Posterior vena cava (tissue), 2 donors: ENCODE measurements around the gene TRPV3. TPM values are rescaled to one million over a fixed set of nuclear protein-coding genes. Genes with fewer than 3 reads are reported as not detected.
"Not testable (repeated sequence)": the region's sequence is repeated elsewhere in the genome, so short reads cannot be mapped to it uniquely, and the experiment has no call there.

Source experiments
- DNase-seq: peaks from one replicate; pipeline ENCODE4 v3.0.0-alpha.2; 2020; ENCODE audit warnings: low spot score
- intact Hi-C, 2 donors: fragments of 100-400 bp; cut with DNase I; formaldehyde crosslinking; loops; one replicate each; pipeline versions ENCODE4 v1.14.1 to v1.14.2; 2022 to 2023
- long read RNA-seq, 2 donors: library from polyadenylated mRNA; unstranded; transcript quantifications; one replicate each; pipeline ENCODE4 v2.0.0, GENCODE V29; 2020 to 2021
- total RNA-seq, 2 donors: library from RNA; stranded (reverse); fragmentation: NEBNext Ultra II Directional; extraction: Animal tissue kit (Norgen Biotek cat#: 25700); gene quantifications; one replicate each; pipeline ENCODE4 v1.2.1, GENCODE V29; 2021
- donor health status: DM: yes; HTN: yes; CAD: no.
- donor health status: DM: yes; HTN: yes; CAD: no.

The TRPV3 gene
- total RNA-seq = 1 to 10 TPM; 1.5 to 2.7 TPM
- long read RNA-seq, donor 1 = 0 reads
- long read RNA-seq, donor 2 = 0 reads

GRCh38 chr17:3557768-3558583, at the start of gene TRPV3:
Gene TRPV3 (minus strand): TSS chr17:3557812. CDS start chr17:3554850, 2,962 bp downstream.
- peak; percentile 88 for DNase-seq
- intact Hi-C loops = no loop called here

GRCh38 chr17:3603870-3604259, 46.3 kb upstream of the TRPV3 start:
- no peak for DNase-seq
- intact Hi-C loops = no loop called here

- no peak for DNase-seq
- intact Hi-C loops = no loop called here
These were observed 45.7 kb upstream of the TRPV3 start for GRCh38 chr17:3603119-3603869.

- no peak for DNase-seq
- intact Hi-C loops = no loop called here
These were observed 44.9 kb upstream of the TRPV3 start for GRCh38 chr17:3602499-3602898.

GRCh38 chr17:3600529-3601205, 43.1 kb upstream of the TRPV3 start:
- no peak for DNase-seq
- intact Hi-C loops = no loop called here

GRCh38 chr17:3598078-3598477, 40.5 kb upstream of the TRPV3 start:
- DNase-seq = no peak
- intact Hi-C loops = no loop called here

GRCh38 chr17:3596804-3597464, 39.3 kb upstream of the TRPV3 start:
- intact Hi-C loops = no loop called here
- DNase-seq = no peak

- no peak for DNase-seq
- intact Hi-C loops = no loop called here
These were observed 37.4 kb upstream of the TRPV3 start for GRCh38 chr17:3594976-3595375.

GRCh38 chr17:3594051-3594800, 36.6 kb upstream of the TRPV3 start:
- intact Hi-C loops = no loop called here
- no peak for DNase-seq

GRCh38 chr17:3593384-3593783, 35.8 kb upstream of the TRPV3 start:
- intact Hi-C loops = no loop called here
- no peak for DNase-seq

- intact Hi-C loops = no loop called here
- no peak for DNase-seq
These were observed 34.7 kb upstream of the TRPV3 start for GRCh38 chr17:3592216-3592860.

- intact Hi-C loops = no loop called here
- no peak for DNase-seq
These were observed 33.2 kb upstream of the TRPV3 start for GRCh38 chr17:3590768-3591167.

- DNase-seq = no peak
- intact Hi-C loops = no loop called here
These were observed 32.6 kb upstream of the TRPV3 start for GRCh38 chr17:3590231-3590630.

- intact Hi-C loops = no loop called here
- DNase-seq = no peak
These were observed 32.2 kb upstream of the TRPV3 start for GRCh38 chr17:3589784-3590183.

GRCh38 chr17:3585826-3586225, 28.2 kb upstream of the TRPV3 start:
- DNase-seq = no peak
- intact Hi-C loops = no loop called here

- DNase-seq = no peak
- intact Hi-C loops = no loop called here
These were observed 25.8 kb upstream of the TRPV3 start for GRCh38 chr17:3583456-3583855.

GRCh38 chr17:3582915-3583314, 25.3 kb upstream of the TRPV3 start:
- no peak for DNase-seq
- intact Hi-C loops = no loop called here

GRCh38 chr17:3578667-3579066, 21.1 kb upstream of the TRPV3 start:
- intact Hi-C loops, DNase-seq: not testable (repeated sequence)
